ENCODE results near the gene DLK1. TPM values are rescaled to one million over a fixed set of nuclear protein-coding genes. Genes with fewer than 3 reads are reported as not detected.

The DLK1 gene
- total RNA-seq, 1 experiment from 2014 or later, result 0.69 TPM

DNA sequence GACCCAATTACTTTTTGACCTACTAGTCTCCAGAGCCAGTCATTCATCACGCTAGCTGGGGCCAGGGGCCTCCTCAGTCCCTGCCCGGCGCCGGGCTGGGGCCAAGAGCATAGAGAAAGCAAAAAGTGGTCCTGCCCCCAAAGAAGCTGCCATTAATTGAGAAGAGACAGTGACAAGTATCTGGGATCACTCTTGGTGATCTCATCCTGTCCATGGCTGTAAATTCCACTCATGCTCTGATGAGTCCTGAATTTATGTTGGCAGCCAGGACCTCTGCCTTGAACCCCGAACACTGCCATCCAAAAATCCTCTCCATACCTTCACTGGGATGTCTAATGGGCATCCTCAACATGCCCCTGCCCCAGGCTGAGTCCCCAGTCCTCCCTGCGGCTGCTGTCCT, 34.4 kb upstream of the DLK1 start:
- CTCF ChIA-PET, result no interaction called here
- H3K4me1 ChIP-seq (ENCODE audit: control insufficient read depth, insufficient read depth, low read length), result peaks cover 42% of the 10 kb centered on the region
- intact Hi-C loops (cut with micrococcal nuclease; ENCODE audit: unreplicated experiment), result no loop called here

DNA sequence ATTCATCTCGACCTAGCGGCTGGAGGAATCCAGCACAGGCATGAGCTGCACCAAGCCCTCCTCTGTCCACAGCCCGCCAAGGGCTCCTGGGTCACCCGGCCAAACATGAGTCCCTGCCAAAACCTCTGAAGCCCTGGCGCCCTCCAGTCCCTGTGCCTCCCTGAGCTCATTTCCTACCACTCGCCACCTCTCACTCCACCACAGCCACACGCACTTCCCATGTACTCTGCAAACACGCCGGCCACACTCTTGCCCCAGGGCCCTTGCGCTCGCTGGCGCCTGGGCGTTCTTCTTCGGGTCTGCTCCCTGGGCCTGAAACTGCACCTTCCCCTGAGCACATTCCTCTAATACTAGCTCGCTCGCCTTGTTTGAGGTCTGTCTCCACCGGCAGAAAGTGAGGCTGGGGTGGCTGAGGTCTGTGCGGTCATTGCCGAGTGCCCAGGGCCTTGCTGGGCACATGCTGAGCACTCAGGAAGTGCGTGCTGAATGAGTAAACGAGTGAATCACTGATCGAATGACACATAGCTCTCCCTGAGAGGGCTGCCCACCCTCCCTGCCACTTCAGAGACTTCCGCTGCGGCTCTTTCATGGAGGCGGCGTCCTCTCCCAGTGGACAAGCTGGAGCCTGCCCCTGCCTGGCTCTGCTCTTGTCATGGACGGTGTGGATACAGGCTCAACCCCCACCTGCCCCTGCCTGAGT, 33.7 kb upstream of the DLK1 start:
- Histone ChIP-seq H3K4me1 (ENCODE audit: control insufficient read depth, insufficient read depth, low read length) (peaks cover 42% of the 10 kb centered on the region), H3K4me3 (ENCODE audit: low read depth in 2 of 2, low read length in 2 of 2) (peak overlapping the region in 1 of 2 experiments; percentile 36; a peak in 2 of 4 replicates), H3K36me3 (ENCODE audit: control insufficient read depth, insufficient read depth, low read length) (no peaks in the 10 kb centered on the region), H3K9me3 (ENCODE audit: control insufficient read depth, insufficient read depth, low read depth, low read length) (no peaks in the 10 kb centered on the region), H3K27me3 (ENCODE audit: control insufficient read depth, insufficient read depth, low read length) (no peaks in the 10 kb centered on the region), H3K27ac (ENCODE audit: low read length) (peak overlapping the region; percentile 87)
- TSS peak; percentile 91 for BruUV-seq (replicated peaks)
- ChIA-PET CTCF (no interaction called here), POLR2A (interaction anchor here (0.5 kb wide), 1 partner anchor 12 kb away, joined by 3 read pairs; no protein-coding TSS in a partner anchor)
- in situ Hi-C loops (cut with HindIII; ENCODE audit: low pct_unique_long_range_greater_than_20kb, low sequenced_read_pairs) (no loop called here), intact Hi-C loops (cut with micrococcal nuclease; ENCODE audit: unreplicated experiment) (no loop called here)
- TF ChIP-seq TCF7L2 (IDR thresholded peaks at IDR 0.05; ENCODE audit: low read depth, low read length) (peak; percentile 91), POLR2AphosphoS5 (IDR thresholded peaks at IDR 0.05; ENCODE audit: low read depth, low read length) (peak; percentile 42; the same call in 1 of the 2 replicates)
- TF ChIP-seq, protein P1, sequence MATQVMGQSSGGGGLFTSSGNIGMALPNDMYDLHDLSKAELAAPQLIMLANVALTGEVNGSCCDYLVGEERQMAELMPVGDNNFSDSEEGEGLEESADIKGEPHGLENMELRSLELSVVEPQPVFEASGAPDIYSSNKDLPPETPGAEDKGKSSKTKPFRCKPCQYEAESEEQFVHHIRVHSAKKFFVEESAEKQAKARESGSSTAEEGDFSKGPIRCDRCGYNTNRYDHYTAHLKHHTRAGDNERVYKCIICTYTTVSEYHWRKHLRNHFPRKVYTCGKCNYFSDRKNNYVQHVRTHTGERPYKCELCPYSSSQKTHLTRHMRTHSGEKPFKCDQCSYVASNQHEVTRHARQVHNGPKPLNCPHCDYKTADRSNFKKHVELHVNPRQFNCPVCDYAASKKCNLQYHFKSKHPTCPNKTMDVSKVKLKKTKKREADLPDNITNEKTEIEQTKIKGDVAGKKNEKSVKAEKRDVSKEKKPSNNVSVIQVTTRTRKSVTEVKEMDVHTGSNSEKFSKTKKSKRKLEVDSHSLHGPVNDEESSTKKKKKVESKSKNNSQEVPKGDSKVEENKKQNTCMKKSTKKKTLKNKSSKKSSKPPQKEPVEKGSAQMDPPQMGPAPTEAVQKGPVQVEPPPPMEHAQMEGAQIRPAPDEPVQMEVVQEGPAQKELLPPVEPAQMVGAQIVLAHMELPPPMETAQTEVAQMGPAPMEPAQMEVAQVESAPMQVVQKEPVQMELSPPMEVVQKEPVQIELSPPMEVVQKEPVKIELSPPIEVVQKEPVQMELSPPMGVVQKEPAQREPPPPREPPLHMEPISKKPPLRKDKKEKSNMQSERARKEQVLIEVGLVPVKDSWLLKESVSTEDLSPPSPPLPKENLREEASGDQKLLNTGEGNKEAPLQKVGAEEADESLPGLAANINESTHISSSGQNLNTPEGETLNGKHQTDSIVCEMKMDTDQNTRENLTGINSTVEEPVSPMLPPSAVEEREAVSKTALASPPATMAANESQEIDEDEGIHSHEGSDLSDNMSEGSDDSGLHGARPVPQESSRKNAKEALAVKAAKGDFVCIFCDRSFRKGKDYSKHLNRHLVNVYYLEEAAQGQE (IDR thresholded peaks at IDR 0.05; ENCODE audit: insufficient read depth in 1 of 2, low read depth in 2 of 2, low read length in 1 of 2), result no peak
- DNase-seq (ENCODE audit: low read depth, low spot score) (peak; percentile 78), ATAC-seq (peak; percentile 90)

More for the DNA sequence above, 34.4 kb upstream of the DLK1 start:
- Histone ChIP-seq H3K4me3 (ENCODE audit: low read depth in 2 of 2, low read length in 2 of 2) (peak overlapping the region in 1 of 2 experiments; percentile 36; a peak in 2 of 4 replicates), H3K36me3 (ENCODE audit: control insufficient read depth, insufficient read depth, low read length) (no peaks in the 10 kb centered on the region), H3K9me3 (ENCODE audit: control insufficient read depth, insufficient read depth, low read depth, low read length) (no peaks in the 10 kb centered on the region), H3K27ac (ENCODE audit: low read length) (peak overlapping the region; percentile 87), H3K27me3 (ENCODE audit: control insufficient read depth, insufficient read depth, low read length) (no peaks in the 10 kb centered on the region)
- BruUV-seq (replicated peaks), result no TSS peak
- POLR2A ChIA-PET, result no interaction called here
- DNase-seq (ENCODE audit: low read depth, low spot score) (no peak), ATAC-seq (no peak)
- no peak for TF ChIP-seq TCF7L2 (IDR thresholded peaks at IDR 0.05; ENCODE audit: low read depth, low read length)
- TF ChIP-seq, protein P2, sequence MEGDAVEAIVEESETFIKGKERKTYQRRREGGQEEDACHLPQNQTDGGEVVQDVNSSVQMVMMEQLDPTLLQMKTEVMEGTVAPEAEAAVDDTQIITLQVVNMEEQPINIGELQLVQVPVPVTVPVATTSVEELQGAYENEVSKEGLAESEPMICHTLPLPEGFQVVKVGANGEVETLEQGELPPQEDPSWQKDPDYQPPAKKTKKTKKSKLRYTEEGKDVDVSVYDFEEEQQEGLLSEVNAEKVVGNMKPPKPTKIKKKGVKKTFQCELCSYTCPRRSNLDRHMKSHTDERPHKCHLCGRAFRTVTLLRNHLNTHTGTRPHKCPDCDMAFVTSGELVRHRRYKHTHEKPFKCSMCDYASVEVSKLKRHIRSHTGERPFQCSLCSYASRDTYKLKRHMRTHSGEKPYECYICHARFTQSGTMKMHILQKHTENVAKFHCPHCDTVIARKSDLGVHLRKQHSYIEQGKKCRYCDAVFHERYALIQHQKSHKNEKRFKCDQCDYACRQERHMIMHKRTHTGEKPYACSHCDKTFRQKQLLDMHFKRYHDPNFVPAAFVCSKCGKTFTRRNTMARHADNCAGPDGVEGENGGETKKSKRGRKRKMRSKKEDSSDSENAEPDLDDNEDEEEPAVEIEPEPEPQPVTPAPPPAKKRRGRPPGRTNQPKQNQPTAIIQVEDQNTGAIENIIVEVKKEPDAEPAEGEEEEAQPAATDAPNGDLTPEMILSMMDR (IDR thresholded peaks at IDR 0.05), result no peak
- TF ChIP-seq, protein P1 (IDR thresholded peaks at IDR 0.05; ENCODE audit: insufficient read depth in 1 of 2, low read depth in 2 of 2, low read length in 1 of 2), result no peak
- in situ Hi-C loops (cut with HindIII; ENCODE audit: low pct_unique_long_range_greater_than_20kb, low sequenced_read_pairs), result no loop called here

All from Panc1 (cell line).